IMR-90 (cell line): ENCODE data around the gene ADAMTS17. TPM values are rescaled to one million over a fixed set of nuclear protein-coding genes. Genes with fewer than 3 reads are reported as not detected.

Experiments used
- ATAC-seq: fragments of 200-7000 bp; cut with Tn5 transposase; 2 replicates; pipeline ENCODE4 v1.9.1; 2020; ENCODE audit warnings: low read depth, mild to moderate bottlenecking, moderate library complexity
- BruUV-seq: library from RNA; stranded (reverse); fragments of 400-500 nt; replicated peaks from 2 replicates; lab custom pipeline; 2021; lab: Mats Ljungman, UMichigan
- CTCF ChIA-PET: fragments of 300-600 bp; formaldehyde crosslinking; extraction: SDS; loops from one replicate; lab custom pipeline; 2021; ENCODE audit warnings: antibody characterized with exemption; lab: Yijun Ruan, JAX
- POLR2A ChIA-PET: fragments of 300-600 bp; sonication (Branson Sonifier 250); formaldehyde crosslinking; loops from one replicate; lab custom pipeline; 2022; ENCODE audit warnings: antibody characterized with exemption; ENCODE audit not compliant: unreplicated experiment; lab: Charles Lee
- DNase-seq: peaks from one replicate; pipeline ENCODE4 v3.0.0; 2013
- H2AFZ ChIP-seq: replicated peaks from 2 replicates; pipeline ENCODE3; 2013; ENCODE audit warnings: low read length, mild to moderate bottlenecking; ENCODE audit not compliant: poor library complexity
- H2AK5ac ChIP-seq: 2 replicates; pipeline ENCODE4 v1.6.1; 2013; ENCODE audit warnings: low read depth, low read length, inconsistent platforms
- H2AK9ac ChIP-seq: replicated peaks from 2 replicates; pipeline ENCODE3; 2013; ENCODE audit warnings: mild to moderate bottlenecking, low read depth, low read length, moderate library complexity; ENCODE audit not compliant: poor library complexity
- H2BK120ac ChIP-seq: 2 replicates; pipeline ENCODE4 v1.6.1; 2013; ENCODE audit warnings: low read depth, low read length, inconsistent platforms
- H2BK15ac ChIP-seq: 3 replicates; pipeline ENCODE4 v1.6.1; 2013; ENCODE audit warnings: low read depth, low read length, inconsistent platforms
- H2BK20ac ChIP-seq: 2 replicates; pipeline ENCODE4 v1.6.1; 2013; ENCODE audit warnings: low read depth, mild to moderate bottlenecking, inconsistent platforms, low read length, moderate library complexity
- H2BK5ac ChIP-seq: 2 replicates; pipeline ENCODE4 v1.6.1; 2013; ENCODE audit warnings: mild to moderate bottlenecking, low read depth, low read length, inconsistent platforms; ENCODE audit not compliant: poor library complexity, severe bottlenecking
- H3K14ac ChIP-seq: replicated peaks from 2 replicates; pipeline ENCODE4 v1.6.1; 2013; ENCODE audit warnings: low read depth, low read length, inconsistent platforms
- H3K18ac ChIP-seq: 2 replicates; pipeline ENCODE4 v1.6.1; 2013; ENCODE audit warnings: low read depth, low read length, control low read depth
- H3K23ac ChIP-seq: 2 replicates; pipeline ENCODE4 v1.6.1; 2013; ENCODE audit warnings: low read depth, low read length, inconsistent platforms
- H3K27ac ChIP-seq: 2 replicates; pipeline ENCODE4 v1.5.1; 2013; ENCODE audit warnings: mild to moderate bottlenecking, control low read depth, low read length; ENCODE audit not compliant: insufficient read depth
- H3K27me3 ChIP-seq: 2 replicates; pipeline ENCODE4 v1.6.1; 2013; ENCODE audit warnings: low read length; ENCODE audit not compliant: control insufficient read depth, insufficient read depth
- H3K36me3 ChIP-seq: 2 replicates; pipeline ENCODE4 v1.6.1; 2013; ENCODE audit warnings: low read length, mixed read lengths; ENCODE audit not compliant: control insufficient read depth, insufficient read depth
- H3K4ac ChIP-seq: 2 replicates; pipeline ENCODE4 v1.6.1; 2013; ENCODE audit warnings: low read depth, low read length, inconsistent platforms
- H3K4me1 ChIP-seq: 2 replicates; pipeline ENCODE4 v1.6.1; 2013; ENCODE audit warnings: low read length, mixed read lengths; ENCODE audit not compliant: control insufficient read depth, insufficient read depth
- H3K4me2 ChIP-seq: 2 replicates; pipeline ENCODE4 v1.6.1; 2013; ENCODE audit warnings: low read depth, mild to moderate bottlenecking, control low read depth, low read length, moderate library complexity
- H3K4me3 ChIP-seq: 2 replicates; pipeline ENCODE4 v1.5.1; 2013; ENCODE audit warnings: low read depth, mild to moderate bottlenecking, control low read depth, low read length, moderate library complexity; ENCODE audit not compliant: insufficient read depth
- H3K56ac ChIP-seq: 2 replicates; pipeline ENCODE4 v1.6.1; 2013; ENCODE audit warnings: low read length, inconsistent platforms; ENCODE audit not compliant: insufficient read depth; ENCODE audit errors: extremely low read depth
- H3K79me1 ChIP-seq, 2 experiments: 2 replicates each; pipeline ENCODE4 v1.6.1; 2013; ENCODE audit warnings: low read length in 2 of 2, inconsistent platforms in 1 of 2, low read depth in 1 of 2
- H3K9ac ChIP-seq: 2 replicates; pipeline ENCODE4 v1.6.1; 2013; ENCODE audit warnings: low read depth, low read length, control low read depth
- H3K9me1 ChIP-seq: 2 replicates; pipeline ENCODE4 v1.6.1; 2013; ENCODE audit warnings: low read length, inconsistent platforms; ENCODE audit not compliant: insufficient read depth
- H3K9me3 ChIP-seq: 2 replicates; pipeline ENCODE4 v1.6.1; 2013; ENCODE audit warnings: low read length; ENCODE audit not compliant: control insufficient read depth, insufficient read depth
- H4K20me1 ChIP-seq: 2 replicates; pipeline ENCODE4 v1.6.1; 2013; ENCODE audit warnings: low read length, inconsistent platforms; ENCODE audit not compliant: insufficient read depth
- H4K5ac ChIP-seq: 2 replicates; pipeline ENCODE4 v1.6.1; 2013; ENCODE audit warnings: mild to moderate bottlenecking, low read depth, low read length, control low read depth
- H4K8ac ChIP-seq, 2 experiments: 2 replicates each; pipeline ENCODE4 v1.6.1; 2013; ENCODE audit warnings: low read depth in 2 of 2, low read length in 2 of 2, control low read depth in 1 of 2, inconsistent platforms in 1 of 2
- H4K91ac ChIP-seq: 2 replicates; pipeline ENCODE4 v1.6.1; 2013; ENCODE audit warnings: low read depth, low read length, inconsistent platforms; ENCODE audit not compliant: insufficient read depth
- BHLHE40 ChIP-seq: fragments of 150-350 bp; IDR thresholded peaks from 2 replicates; pipeline ENCODE4 v1.6.1; 2016; ENCODE audit warnings: mild to moderate bottlenecking, low read depth, low read length
- CEBPB ChIP-seq: IDR thresholded peaks from 2 replicates; pipeline ENCODE4 v1.6.1; 2012; ENCODE audit warnings: low read depth, low read length, improper control_type of control experiment
- CHD1 ChIP-seq: IDR thresholded peaks from 2 replicates; pipeline ENCODE4 v1.6.1; 2012; ENCODE audit warnings: low read depth, low read length, improper control_type of control experiment
- FOS ChIP-seq: fragments of 150-350 bp; IDR thresholded peaks from 2 replicates; pipeline ENCODE4 v1.6.1; 2016; ENCODE audit warnings: low read depth, low read length
- MAFK ChIP-seq: IDR thresholded peaks from 2 replicates; pipeline ENCODE4 v1.6.1; 2012; ENCODE audit warnings: low read depth, low read length, improper control_type of control experiment
- MAZ ChIP-seq: IDR thresholded peaks from 2 replicates; pipeline ENCODE4 v1.6.1; 2012; ENCODE audit warnings: low read depth, mild to moderate bottlenecking, low read length, improper control_type of control experiment, moderate library complexity, borderline replicate concordance
- MXI1 ChIP-seq: IDR thresholded peaks from 2 replicates; pipeline ENCODE4 v1.6.1; 2012; ENCODE audit warnings: low read depth, mild to moderate bottlenecking, low read length, moderate library complexity, borderline replicate concordance
- NFE2L2 ChIP-seq: fragments of 150-350 bp; IDR thresholded peaks from 2 replicates; pipeline ENCODE4 v1.6.1; 2016; ENCODE audit warnings: low read depth, mild to moderate bottlenecking, low read length
- POLR2A ChIP-seq: IDR thresholded peaks from 2 replicates; pipeline ENCODE4 v1.6.1; 2012; ENCODE audit warnings: mild to moderate bottlenecking, low read depth, low read length
- RAD21 ChIP-seq: IDR thresholded peaks from 2 replicates; pipeline ENCODE4 v1.6.1; 2012; ENCODE audit warnings: low read length, improper control_type of control experiment
- RCOR1 ChIP-seq: IDR thresholded peaks from 2 replicates; pipeline ENCODE4 v1.6.1; 2012; ENCODE audit warnings: mild to moderate bottlenecking, low read length, improper control_type of control experiment; ENCODE audit not compliant: insufficient replicate concordance
- RFX5 ChIP-seq: IDR thresholded peaks from 2 replicates; pipeline ENCODE4 v1.8.0; 2012; ENCODE audit warnings: low read depth, mild to moderate bottlenecking, low read length, moderate library complexity
- SMC3 ChIP-seq: fragments of 150-350 bp; IDR thresholded peaks from 2 replicates; pipeline ENCODE4 v1.6.1; 2016; ENCODE audit warnings: low read depth, mild to moderate bottlenecking, antibody characterized with exemption, low read length, moderate library complexity
- WGBS, 2 experiments: methylation state at CpG; one replicate each; pipeline versions ENCODE4 v1.1.5 to v1.1.7; 2013; ENCODE audit warnings: missing lambda C conversion rate in 2 of 2; ENCODE audit not compliant: insufficient read length in 1 of 2; ENCODE audit errors: extremely low coverage in 2 of 2; 5-methylcytosine and 5-hydroxymethylcytosine counted together
- dilution Hi-C: fragments of 300-500 bp; cut with HindIII; formaldehyde crosslinking; loops from one replicate; pipeline ENCODE4 v1.14.3; 2018; ENCODE audit warnings: low sequenced_read_pairs; ENCODE audit not compliant: unreplicated experiment
- in situ Hi-C: fragments of 300-500 bp; cut with MboI; formaldehyde crosslinking; loops from 3 replicates; pipeline ENCODE4 v1.14.3; 2019; ENCODE audit warnings: low sequenced_read_pairs, inconsistent platforms, mixed read lengths
- intact Hi-C: fragments of 100-400 bp; cut with micrococcal nuclease; formaldehyde crosslinking; loops from 2 replicates; pipeline ENCODE4 v1.10.0; 2022
- polyA plus RNA-seq, 3 experiments: library from polyadenylated mRNA; depleted of rRNA; stranded (reverse); fragments of >200 nt; gene quantifications; 2 replicates each; pipeline ENCODE4 v1.2.3, GENCODE V29; 2012; ENCODE audit warnings: low replicate concordance in 1 of 3
- total RNA-seq: library from RNA; depleted of rRNA; stranded (reverse); fragments of >200 nt; gene quantifications from 2 replicates; pipeline ENCODE4 v1.2.3, GENCODE V29; 2012
- TF ChIP-seq, protein P1 (sequence below): fragments of 150-350 bp; IDR thresholded peaks from 2 replicates; pipeline ENCODE4 v1.6.1; 2017; ENCODE audit warnings: mild to moderate bottlenecking, antibody characterized with exemption, low read length, low read depth
- TF ChIP-seq, protein P2 (sequence below): fragments of 150-350 bp; IDR thresholded peaks from 2 replicates; pipeline ENCODE4 v1.6.1; 2016; ENCODE audit warnings: low read depth, mild to moderate bottlenecking, low read length, moderate library complexity, borderline replicate concordance
- TF ChIP-seq, protein P3 (sequence below): conservative IDR thresholded peaks from 2 replicates; pipeline ENCODE4 v1.5.1; 2012; ENCODE audit warnings: mild to moderate bottlenecking, low read depth, low read length, improper control_type of control experiment

Gene ADAMTS17
- total and polyA plus RNA-seq, 2 of the 4 experiments (the other 2 are of a cell fraction): 0.03 TPM; not detected in 1

DNA sequence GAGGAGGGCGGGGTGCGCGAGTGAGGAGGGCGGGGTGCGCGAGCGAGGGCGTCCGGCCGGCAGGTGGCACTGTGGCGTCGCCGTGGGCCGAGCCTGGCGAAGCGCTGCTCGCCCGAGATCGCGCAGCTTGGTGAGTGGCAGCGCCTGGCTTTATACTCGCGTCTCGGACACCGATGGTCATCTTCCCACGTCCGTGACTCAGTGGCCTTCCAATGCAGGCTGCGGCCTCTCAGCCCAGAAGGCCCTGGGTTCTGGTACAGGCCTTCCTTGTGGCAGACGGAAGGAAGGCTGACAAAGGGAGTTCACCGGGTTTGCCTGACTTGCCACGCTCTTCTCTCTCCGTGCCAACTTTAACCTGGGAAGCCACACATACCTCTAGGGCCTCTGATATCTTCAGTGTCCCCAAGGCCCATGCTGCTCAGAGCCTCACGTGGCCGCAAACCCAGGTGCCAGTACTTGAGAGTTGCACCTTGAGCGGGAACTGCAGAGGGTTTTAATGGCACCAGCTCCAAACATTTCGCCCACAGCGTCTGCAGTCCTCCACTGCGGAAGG, 413.3 kb downstream of the ADAMTS17 start:
- Histone ChIP-seq H3K79me1 (no peaks in the 10 kb centered on the region), H4K20me1 (no peaks in the 10 kb centered on the region), H3K36me3 (no peaks in the 10 kb centered on the region), H2AK5ac (no peak overlapping the region), H2BK15ac (no peak overlapping the region), H3K4ac (no peak overlapping the region), H3K27me3 (peaks cover 3% of the 10 kb centered on the region; the same call in 1 of the 2 replicates), H3K4me3 (peak overlapping the region; percentile 54), H3K27ac (no peak overlapping the region), H2BK20ac (no peak overlapping the region), H4K5ac (no peak overlapping the region), H3K56ac (no peak overlapping the region), H4K91ac (no peak overlapping the region), H2BK5ac (no peak overlapping the region), H2AFZ (peak overlapping the region; percentile 90), H3K14ac (no peak overlapping the region; the same call in 1 of the 2 replicates), H2BK120ac (no peak overlapping the region), H4K8ac (peak overlapping the region in 1 of 2 experiments; percentile 37; a peak in 1 of 4 replicates), H3K9me1 (no peaks in the 10 kb centered on the region), H3K23ac (no peak overlapping the region), H3K18ac (no peak overlapping the region), H3K9ac (peak overlapping the region; percentile 22; the same call in 1 of the 2 replicates), H3K4me1 (no peaks in the 10 kb centered on the region), H3K9me3 (no peaks in the 10 kb centered on the region), H3K4me2 (peak overlapping the region; percentile 90), H2AK9ac (no peak overlapping the region)
- ChIA-PET CTCF (interaction anchor here (0.6 kb wide), 1 partner anchor 10 kb away, joined by 3 read pairs; no protein-coding TSS in a partner anchor), POLR2A (no interaction called here)
- intact Hi-C loops: loop anchor here (2.0 to 10.0 kb wide), 4 partner anchors 204 to 674 kb away; partner anchors contain the start of genes ASB7 and LINS1
- BruUV-seq: no TSS peak
- ATAC-seq (peak; percentile 99), DNase-seq (peak; percentile 66)
- dilution Hi-C loops: no loop called here
- in situ Hi-C loops: no loop called here
- TF ChIP-seq FOS: no peak
- TF ChIP-seq, protein P1, sequence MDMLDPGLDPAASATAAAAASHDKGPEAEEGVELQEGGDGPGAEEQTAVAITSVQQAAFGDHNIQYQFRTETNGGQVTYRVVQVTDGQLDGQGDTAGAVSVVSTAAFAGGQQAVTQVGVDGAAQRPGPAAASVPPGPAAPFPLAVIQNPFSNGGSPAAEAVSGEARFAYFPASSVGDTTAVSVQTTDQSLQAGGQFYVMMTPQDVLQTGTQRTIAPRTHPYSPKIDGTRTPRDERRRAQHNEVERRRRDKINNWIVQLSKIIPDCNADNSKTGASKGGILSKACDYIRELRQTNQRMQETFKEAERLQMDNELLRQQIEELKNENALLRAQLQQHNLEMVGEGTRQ: no peak
- no peak for TF ChIP-seq RCOR1
- TF ChIP-seq, protein P2, sequence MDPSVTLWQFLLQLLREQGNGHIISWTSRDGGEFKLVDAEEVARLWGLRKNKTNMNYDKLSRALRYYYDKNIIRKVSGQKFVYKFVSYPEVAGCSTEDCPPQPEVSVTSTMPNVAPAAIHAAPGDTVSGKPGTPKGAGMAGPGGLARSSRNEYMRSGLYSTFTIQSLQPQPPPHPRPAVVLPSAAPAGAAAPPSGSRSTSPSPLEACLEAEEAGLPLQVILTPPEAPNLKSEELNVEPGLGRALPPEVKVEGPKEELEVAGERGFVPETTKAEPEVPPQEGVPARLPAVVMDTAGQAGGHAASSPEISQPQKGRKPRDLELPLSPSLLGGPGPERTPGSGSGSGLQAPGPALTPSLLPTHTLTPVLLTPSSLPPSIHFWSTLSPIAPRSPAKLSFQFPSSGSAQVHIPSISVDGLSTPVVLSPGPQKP: no peak
- TF ChIP-seq MAZ: peak; percentile 94
- peak; percentile 52 for TF ChIP-seq SMC3
- TF ChIP-seq RFX5: no peak
- TF ChIP-seq BHLHE40: no peak
- no peak for TF ChIP-seq CHD1
- no peak for TF ChIP-seq NFE2L2
- TF ChIP-seq POLR2A: no peak
- no peak for TF ChIP-seq MAFK
- no peak for TF ChIP-seq CEBPB
- TF ChIP-seq RAD21: peak; percentile 79
- no peak for TF ChIP-seq MXI1
- TF ChIP-seq, protein P3, sequence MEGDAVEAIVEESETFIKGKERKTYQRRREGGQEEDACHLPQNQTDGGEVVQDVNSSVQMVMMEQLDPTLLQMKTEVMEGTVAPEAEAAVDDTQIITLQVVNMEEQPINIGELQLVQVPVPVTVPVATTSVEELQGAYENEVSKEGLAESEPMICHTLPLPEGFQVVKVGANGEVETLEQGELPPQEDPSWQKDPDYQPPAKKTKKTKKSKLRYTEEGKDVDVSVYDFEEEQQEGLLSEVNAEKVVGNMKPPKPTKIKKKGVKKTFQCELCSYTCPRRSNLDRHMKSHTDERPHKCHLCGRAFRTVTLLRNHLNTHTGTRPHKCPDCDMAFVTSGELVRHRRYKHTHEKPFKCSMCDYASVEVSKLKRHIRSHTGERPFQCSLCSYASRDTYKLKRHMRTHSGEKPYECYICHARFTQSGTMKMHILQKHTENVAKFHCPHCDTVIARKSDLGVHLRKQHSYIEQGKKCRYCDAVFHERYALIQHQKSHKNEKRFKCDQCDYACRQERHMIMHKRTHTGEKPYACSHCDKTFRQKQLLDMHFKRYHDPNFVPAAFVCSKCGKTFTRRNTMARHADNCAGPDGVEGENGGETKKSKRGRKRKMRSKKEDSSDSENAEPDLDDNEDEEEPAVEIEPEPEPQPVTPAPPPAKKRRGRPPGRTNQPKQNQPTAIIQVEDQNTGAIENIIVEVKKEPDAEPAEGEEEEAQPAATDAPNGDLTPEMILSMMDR: peak; percentile 67
- WGBS, 2 experiments: 2% methylated on average over 16 of the region's 38 CpGs; no CpG with 5 or more reads in 1 of the 2 experiments
